ENCODE data around the gene PLAA.

GRCh38 chr9:26893030-26893676 lies 53.9 kb downstream of the PLAA start:
- TF ChIP-seq EZH2 (IDR thresholded peaks at IDR 0.05; ENCODE audit: borderline replicate concordance, insufficient read depth, low read length, poor library complexity, severe bottlenecking) (no peak), CTCF (IDR thresholded peaks at IDR 0.05; ENCODE audit: poor library complexity, severe bottlenecking) (no peak), TAF1 (IDR thresholded peaks at IDR 0.05; ENCODE audit: low read depth) (no peak), SMC3 (conservative IDR thresholded peaks at IDR 0.05; ENCODE audit: poor library complexity) (no peak)

Data from neural cell (in vitro differentiated cells).